HG02943 (cell line): Measurements from ENCODE around the gene EPB42.
A peak's percentile ranks its signal among the peaks of the same experiment; 100 is the strongest.
"Not testable (repeated sequence)": the region's sequence is repeated elsewhere in the genome, so short reads cannot be mapped to it uniquely, and the experiment has no call there.

ENCODE experiments used
- ATAC-seq: cut with Tn5 transposase; IDR thresholded peaks from one replicate; pipeline ENCODE4 v1.9.1; 2021; ENCODE audit warnings: mild to moderate bottlenecking, low read depth, moderate library complexity; ENCODE audit not compliant: unreplicated experiment

The EPB42 gene

GRCh38 chr15:43189296-43189695 is 31.5 kb downstream of the EPB42 start:
- no peak for ATAC-seq

- no peak for ATAC-seq
Observed at GRCh38 chr15:43187544-43188155, 33.2 kb downstream of the EPB42 start.

DNA sequence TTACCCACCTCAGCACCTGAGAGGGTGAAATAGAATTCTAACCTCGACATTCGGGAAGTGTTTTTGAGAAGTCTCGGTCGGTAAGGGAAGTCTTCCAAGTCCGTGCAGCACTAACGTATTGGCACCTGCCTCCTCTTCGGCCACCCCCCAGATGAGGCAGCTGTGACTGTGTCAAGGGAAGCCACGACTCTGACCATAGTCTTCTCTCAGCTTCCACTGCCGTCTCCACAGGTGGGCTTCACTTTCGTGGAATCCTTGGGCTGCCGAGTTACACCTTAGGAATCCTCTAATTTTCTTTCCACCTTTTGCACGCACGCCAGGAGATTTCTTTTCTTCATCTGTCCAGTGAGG is 34.8 kb downstream of the EPB42 start:
- peak; percentile 18 for ATAC-seq

- ATAC-seq, result peak; percentile 91
Observed at GRCh38 chr15:43185157-43186002, 35.4 kb downstream of the EPB42 start, which contains the start of gene CCNDBP1. TSS of gene CCNDBP1 (plus strand) at chr15:43185403. CDS start at chr15:43185499, 96 bp downstream.

DNA sequence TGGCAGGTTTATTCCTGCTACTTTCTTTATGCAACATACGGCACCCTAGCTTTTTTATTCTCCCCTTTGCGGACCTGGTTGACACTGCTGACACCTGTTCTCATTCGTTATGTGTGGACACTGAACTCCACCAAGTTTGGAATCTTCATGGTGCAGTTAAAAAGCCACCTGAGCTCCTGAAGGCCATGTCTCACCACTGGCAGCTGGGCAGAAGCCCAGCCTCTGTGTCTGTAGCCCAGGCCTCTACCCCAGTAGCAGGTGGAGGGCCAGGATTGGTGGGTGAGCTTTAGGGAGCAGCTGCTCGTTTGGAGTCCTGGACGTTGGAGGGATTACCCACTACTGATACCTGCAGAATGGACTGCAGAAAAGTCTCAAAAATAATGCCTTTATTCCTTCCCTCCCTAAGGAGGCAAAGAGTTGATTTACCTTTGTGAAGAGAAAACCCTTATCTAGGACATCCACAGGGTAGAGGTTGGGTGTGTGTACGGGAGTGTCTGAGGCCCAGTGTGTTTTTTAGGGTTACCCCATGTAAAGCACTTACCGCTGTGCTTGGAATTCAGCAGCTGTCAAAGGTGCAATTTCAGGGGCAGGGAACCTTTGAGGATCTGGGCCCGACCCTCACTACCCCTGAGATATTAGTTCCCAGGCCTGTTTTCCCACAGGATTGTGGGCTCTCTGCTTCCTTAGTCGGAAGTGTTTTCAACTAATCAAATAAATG is 36.3 kb downstream of the EPB42 start:
- ATAC-seq, result no peak

- ATAC-seq, result no peak
Observed at GRCh38 chr15:43183270-43183669, 37.5 kb downstream of the EPB42 start.

- ATAC-seq, result not testable (repeated sequence)
Observed at GRCh38 chr15:43177147-43177546, 43.7 kb downstream of the EPB42 start.

DNA sequence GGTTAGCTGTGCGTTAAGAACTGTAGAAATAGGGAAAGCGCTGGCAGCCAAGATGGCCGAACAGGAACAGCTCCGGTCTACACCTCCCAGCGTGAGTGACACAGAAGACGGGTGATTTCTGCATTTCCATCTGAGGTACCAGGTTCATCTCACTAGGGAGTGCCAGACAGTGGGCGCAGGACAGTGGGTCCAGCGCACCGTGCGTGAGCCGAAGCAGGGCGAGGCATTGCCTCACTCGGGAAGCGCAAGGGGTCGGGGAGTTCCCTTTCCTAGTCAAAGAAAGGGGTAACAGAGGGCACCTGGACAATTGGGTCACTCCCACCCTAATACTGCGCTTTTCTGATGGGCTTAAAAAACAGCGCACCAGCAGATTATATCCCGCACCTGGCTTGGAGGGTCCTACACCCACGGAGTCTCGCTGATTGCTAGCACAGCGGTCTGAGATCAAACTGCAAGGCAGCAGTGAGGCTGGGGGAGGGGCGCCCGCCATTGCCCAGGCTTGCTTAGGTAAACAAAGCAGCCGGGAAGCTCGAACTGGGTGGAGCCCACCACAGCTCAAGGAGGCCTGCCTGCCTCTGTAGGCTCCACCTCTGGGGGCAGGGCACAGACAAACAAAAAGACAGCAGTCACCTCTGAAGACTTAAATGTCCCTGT is 45.0 kb downstream of the EPB42 start:
- not testable (repeated sequence) for ATAC-seq

GRCh38 chr15:43169888-43170287 is 50.9 kb downstream of the EPB42 start:
- ATAC-seq, result no peak

- no peak for ATAC-seq
Observed at GRCh38 chr15:43168192-43169107, 52.4 kb downstream of the EPB42 start.

- ATAC-seq, result not testable (repeated sequence)
Observed at GRCh38 chr15:43167261-43167660, 53.6 kb downstream of the EPB42 start.

GRCh38 chr15:43165801-43166325 is 55.0 kb downstream of the EPB42 start:
- ATAC-seq, result no peak

DNA sequence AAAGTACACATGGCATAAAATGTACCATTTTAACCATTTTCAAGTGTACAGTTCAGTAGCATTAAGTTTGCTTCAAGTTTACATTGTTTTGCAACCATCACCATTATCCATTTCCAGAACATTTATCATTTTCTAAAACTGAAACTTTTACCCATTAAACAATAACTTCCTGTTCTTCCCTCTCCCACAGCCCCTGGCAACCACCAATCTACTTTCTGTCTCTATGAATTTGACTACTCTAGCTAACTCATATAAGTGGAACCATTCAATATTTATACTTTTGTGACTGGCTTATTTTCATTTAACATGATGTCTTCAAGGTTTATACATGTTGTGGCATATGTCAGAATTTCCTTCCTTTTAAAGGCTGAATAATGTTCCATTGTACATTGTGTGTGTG is 67.5 kb downstream of the EPB42 start:
- ATAC-seq, result no peak

GRCh38 chr15:43151688-43152087 is 69.1 kb downstream of the EPB42 start:
- no peak for ATAC-seq

DNA sequence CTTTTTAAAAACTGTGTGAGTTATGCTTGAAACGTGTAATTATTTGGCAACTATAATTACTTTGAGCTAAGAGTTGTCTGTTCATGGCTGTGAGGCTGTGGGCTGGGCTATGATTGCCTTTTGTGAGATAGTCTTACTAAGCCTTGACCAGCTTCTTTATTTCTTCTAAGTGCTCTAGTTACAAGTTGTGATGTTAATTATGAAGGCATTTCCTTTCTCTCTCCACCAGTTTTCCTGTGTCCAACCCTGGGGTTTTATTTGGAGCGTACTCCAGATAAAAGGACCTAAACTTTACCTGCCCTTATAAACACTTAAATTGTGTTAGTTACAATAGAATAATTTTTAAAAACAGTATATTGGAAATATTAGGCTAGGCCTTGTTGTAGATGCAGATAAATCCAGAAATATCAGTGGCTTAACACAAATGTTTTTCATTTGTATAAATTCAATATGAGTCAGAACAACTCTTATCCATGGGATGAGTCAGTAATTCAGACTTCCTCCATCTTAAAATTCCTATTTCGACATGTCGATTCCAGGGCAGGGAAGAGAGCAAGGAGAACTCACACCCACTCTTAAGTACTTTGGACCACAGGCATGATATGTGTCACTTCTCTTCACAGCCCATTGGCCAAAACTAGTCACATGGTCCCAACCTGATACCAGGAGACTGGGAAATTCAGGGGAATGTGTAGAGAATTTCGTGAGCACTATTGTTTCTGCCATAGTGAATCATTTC is 70.5 kb downstream of the EPB42 start:
- ATAC-seq, result no peak
